Measurements from ENCODE around the gene GLB1L2.
"Not testable (repeated sequence)": the region's sequence is repeated elsewhere in the genome, so short reads cannot be mapped to it uniquely, and the experiment has no call there.

Gene GLB1L2

DNA sequence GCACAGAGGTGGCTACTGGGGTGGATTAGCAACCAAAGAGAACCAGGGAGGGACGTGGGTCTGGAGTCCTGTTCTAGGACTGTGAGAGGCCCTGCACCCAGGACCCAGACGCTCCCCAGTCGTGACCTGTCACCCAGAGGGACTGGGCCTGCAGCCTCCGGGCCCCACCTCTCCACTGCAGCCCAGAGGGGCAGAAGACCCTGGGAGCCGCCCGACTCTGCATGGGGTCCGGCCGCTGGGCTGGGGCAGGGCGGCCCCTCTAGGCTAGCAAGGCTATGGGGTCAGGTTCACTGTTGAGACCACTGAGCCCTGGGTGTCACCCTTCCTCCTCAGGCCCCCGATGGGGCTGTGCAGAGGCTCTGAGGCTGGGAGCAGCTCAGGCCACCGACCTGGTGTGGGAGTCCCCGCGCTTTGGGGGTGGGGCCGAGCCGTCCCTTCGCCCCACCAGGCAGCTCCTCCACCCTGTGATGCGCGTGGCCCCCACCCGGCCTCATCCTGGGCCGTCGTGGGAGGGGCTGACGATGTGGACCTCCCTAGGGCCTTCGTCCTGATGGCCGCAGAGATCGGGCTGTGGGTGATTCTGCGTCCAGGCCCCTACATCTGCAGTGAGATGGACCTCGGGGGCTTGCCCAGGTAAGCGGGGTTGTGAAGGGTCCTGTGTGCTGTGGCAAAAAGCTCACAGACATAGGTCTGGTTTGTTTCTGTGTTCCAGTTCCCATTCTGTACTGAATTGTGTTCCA is 12.9 kb downstream of the GLB1L2 start:
- H3K36me3 ChIP-seq (ENCODE audit: insufficient read depth, low read length); H3K27me3 ChIP-seq (ENCODE audit: insufficient read depth, low read length); H3K4me3 ChIP-seq (ENCODE audit: low read length); H3K4me1 ChIP-seq (ENCODE audit: insufficient read depth, low read length); H2AFZ ChIP-seq (ENCODE audit: low read depth, low read length); H3K9me3 ChIP-seq (ENCODE audit: low read length): not testable (repeated sequence)

DNA sequence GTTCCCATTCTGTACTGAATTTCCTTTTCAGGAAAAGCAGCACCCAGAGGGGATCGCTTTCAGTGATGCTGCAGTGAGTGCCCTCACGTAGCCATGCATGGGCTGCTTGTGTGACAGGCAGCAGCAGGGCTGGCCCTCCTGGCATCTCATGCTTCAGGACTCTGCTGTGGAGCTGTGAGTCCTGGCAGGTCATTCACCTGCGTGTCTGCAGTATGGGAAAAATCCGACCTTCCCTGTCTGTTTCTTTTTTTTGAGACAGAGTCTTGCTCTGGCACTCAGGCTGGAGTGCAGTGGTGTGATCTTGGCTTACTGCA is 13.4 kb downstream of the GLB1L2 start:
- Histone ChIP-seq H3K4me3 (ENCODE audit: low read length) (no peak overlapping the region), H3K27me3 (ENCODE audit: insufficient read depth, low read length) (no peaks in the 10 kb centered on the region), H3K36me3 (ENCODE audit: insufficient read depth, low read length) (no peaks in the 10 kb centered on the region), H3K4me1 (ENCODE audit: insufficient read depth, low read length) (no peaks in the 10 kb centered on the region), H2AFZ (ENCODE audit: low read depth, low read length) (no peak overlapping the region), H3K9me3 (ENCODE audit: low read length) (no peaks in the 10 kb centered on the region)

DNA sequence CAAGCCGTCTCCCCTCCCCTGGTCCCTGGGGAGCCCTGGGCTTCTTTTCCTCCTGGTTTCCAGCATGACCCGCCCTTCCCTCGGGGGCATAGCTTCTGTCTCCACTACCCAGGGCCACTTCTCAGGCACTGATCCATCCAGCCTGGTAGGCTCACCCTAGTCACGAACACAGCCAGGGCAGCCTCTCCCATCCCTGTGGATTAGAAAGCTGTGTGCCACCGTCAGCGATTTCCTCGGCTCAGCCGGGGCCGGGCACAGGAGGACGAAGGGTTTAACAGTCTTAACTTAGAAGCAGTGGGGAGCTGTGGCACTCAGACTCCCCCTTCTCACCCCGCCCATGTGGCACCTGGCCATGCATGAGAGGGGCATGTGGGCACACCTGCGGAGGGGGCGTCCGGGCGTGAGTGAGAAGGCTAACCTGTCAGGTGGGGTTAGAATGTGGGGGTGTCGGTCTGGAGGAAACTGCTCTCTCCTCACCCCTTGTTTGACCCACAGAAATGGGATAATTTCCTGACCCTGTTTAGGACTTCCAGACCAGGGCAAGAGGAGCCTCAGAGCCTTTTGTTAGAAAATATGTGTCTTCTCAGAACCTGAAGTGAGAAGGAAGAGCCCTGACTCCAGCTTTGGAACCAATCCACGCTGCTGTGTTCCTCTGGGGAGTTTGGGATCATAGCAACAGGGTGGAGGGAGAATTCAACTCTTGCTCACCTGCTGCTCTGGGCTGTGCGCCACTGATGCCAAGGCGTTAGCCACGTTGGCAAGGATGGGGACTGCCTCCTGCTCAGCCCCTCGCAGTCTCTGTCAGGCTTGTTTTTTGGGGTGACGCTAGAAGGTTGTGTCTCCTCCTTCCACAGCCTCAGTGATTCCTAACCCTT is 14.6 kb downstream of the GLB1L2 start:
- Histone ChIP-seq H3K4me3 (ENCODE audit: low read length) (no peak overlapping the region), H3K9me3 (ENCODE audit: low read length) (no peaks in the 10 kb centered on the region), H3K36me3 (ENCODE audit: insufficient read depth, low read length) (no peaks in the 10 kb centered on the region), H3K4me1 (ENCODE audit: insufficient read depth, low read length) (no peaks in the 10 kb centered on the region), H2AFZ (ENCODE audit: low read depth, low read length) (no peak overlapping the region), H3K27me3 (ENCODE audit: insufficient read depth, low read length) (no peaks in the 10 kb centered on the region)

DNA sequence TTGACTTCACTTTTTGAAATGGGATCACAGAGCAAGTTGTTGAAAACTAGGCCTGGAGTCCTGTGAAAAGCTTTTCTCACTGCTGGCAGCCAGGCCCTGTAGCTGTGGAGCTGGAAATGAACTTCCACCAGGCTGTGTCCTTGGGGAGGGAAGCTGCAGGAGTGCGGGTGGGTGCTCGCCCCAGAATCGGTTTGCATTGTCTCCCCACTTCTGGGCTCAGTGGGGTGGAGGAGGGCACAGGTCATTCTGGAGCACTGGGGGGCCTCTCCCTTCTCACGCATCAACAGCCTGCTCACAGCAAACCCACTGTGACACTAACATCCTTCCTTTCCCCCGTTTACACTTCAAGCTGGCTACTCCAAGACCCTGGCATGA is 15.2 kb downstream of the GLB1L2 start:
- Histone ChIP-seq H2AFZ (ENCODE audit: low read depth, low read length) (no peak overlapping the region), H3K9me3 (ENCODE audit: low read length) (no peaks in the 10 kb centered on the region), H3K27me3 (ENCODE audit: insufficient read depth, low read length) (no peaks in the 10 kb centered on the region), H3K4me3 (ENCODE audit: low read length) (no peak overlapping the region), H3K4me1 (ENCODE audit: insufficient read depth, low read length) (no peaks in the 10 kb centered on the region), H3K36me3 (ENCODE audit: insufficient read depth, low read length) (no peaks in the 10 kb centered on the region)

DNA sequence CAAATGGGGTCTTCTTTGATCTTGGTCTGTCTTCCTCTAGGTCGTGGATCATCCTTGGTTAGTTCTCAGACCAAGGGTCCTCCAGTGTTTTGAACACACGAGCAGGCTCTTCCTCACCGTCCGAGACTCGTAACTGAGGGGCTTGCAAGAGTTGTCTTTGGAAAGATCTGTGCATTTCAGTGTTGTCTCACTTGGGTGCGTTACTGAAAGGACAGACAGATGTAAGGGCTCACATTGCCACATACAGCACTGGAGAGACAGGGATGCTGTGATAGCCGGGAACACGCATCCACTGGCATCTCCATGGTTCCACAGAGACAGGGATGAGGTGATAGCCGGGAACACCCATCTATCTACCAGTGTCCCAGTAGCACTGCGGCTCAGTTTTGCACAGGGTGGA is 15.7 kb downstream of the GLB1L2 start:
- H3K4me3 ChIP-seq (ENCODE audit: low read length), result no peak overlapping the region
- no peaks in the 10 kb centered on the region for H3K9me3 ChIP-seq (ENCODE audit: low read length)
- H3K27me3 ChIP-seq (ENCODE audit: insufficient read depth, low read length), result no peaks in the 10 kb centered on the region

DNA sequence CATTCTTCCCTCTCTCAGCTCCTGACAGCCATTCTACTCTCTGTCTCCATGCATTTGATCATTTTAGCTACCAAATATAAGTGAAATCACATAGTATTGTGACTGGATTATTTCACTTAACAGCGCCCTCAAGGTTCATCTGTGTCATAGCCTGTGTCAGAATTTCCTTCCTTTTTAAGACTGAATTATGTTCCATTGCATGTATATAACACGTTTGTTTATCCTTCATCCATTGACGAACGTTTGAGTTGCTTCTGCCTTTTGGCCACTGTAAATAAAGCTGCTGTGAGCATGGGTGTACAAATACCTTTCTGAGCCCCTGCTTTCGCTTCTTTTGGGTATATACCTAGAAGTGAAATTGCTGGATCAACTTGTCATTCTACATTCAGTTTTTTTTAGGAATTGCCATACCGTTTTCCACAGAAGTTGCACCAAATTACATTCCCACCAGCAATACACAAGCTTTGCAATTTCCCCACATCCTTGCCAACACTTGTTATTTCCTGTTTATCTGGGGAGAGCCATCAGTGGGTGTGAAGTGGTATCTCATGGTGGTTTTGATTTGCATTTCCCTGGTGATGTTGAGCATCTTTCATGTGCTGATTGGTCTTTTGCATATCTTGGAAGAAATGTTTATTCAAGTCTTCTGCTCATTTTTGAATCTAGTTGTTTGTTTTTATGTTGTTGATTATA is 17.5 kb downstream of the GLB1L2 start:
- Histone ChIP-seq H3K9me3 (ENCODE audit: low read length) (no peaks in the 10 kb centered on the region), H2AFZ (ENCODE audit: low read depth, low read length) (no peak overlapping the region), H3K4me1 (ENCODE audit: insufficient read depth, low read length) (no peaks in the 10 kb centered on the region), H3K4me3 (ENCODE audit: low read length) (no peak overlapping the region), H3K36me3 (ENCODE audit: insufficient read depth, low read length) (no peaks in the 10 kb centered on the region), H3K27me3 (ENCODE audit: insufficient read depth, low read length) (no peaks in the 10 kb centered on the region)

More for the DNA sequence above, 15.7 kb downstream of the GLB1L2 start:
- Histone ChIP-seq H3K36me3 (ENCODE audit: insufficient read depth, low read length) (no peaks in the 10 kb centered on the region), H2AFZ (ENCODE audit: low read depth, low read length) (no peak overlapping the region), H3K4me1 (ENCODE audit: insufficient read depth, low read length) (no peaks in the 10 kb centered on the region)

DNA sequence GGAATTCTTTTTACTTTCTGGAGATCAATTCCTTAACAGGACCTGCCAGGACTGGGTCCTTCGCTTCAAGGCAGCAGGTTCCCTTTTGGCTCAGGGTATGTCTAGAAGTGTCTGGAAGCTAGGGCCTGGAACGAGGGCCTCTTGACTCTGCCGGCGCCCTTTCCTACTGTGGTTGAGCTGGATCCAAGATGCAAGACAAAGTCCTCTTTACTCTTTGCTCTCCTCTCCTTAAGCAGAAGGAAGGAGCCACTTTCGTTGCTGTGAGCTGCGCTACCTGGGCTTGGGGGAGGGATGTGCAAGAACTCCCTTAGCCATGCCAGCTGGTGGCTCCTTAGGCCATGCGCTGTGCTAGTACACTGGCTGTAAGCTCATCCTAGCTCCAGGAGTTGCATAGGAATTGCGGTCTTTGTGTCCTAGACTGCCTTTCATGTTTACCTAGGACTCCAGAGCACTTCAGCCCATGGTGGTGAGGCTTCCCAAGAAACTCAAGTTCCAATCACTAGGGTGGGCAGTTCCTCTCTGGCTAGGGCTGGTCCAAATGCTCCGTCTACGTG is 18.1 kb downstream of the GLB1L2 start:
- H3K4me3 ChIP-seq (ENCODE audit: low read length), result no peak overlapping the region
- H3K27me3 ChIP-seq (ENCODE audit: insufficient read depth, low read length), result no peaks in the 10 kb centered on the region
- no peaks in the 10 kb centered on the region for H3K9me3 ChIP-seq (ENCODE audit: low read length)
- H3K36me3 ChIP-seq (ENCODE audit: insufficient read depth, low read length), result no peaks in the 10 kb centered on the region
- no peaks in the 10 kb centered on the region for H3K4me1 ChIP-seq (ENCODE audit: insufficient read depth, low read length)
- no peak overlapping the region for H2AFZ ChIP-seq (ENCODE audit: low read depth, low read length)

DNA sequence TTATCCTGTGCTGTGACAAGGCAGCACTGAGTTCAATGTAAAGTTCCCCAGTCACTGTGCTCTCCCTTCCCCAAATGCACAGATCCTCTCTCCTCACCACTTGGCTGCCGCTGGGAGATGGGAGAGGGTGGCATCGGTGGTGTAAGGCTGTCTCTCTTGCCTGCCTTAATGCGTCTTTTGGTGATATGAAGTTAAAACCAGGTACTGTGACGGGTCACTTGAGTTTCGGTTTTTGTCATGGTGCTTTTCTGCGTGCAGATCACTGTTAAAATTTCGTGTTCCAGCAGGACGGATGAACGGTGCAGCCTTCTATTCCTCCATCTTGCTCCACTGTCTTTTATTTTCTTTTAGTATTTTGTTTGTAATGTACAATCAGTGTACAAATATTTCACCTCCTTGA is 18.6 kb downstream of the GLB1L2 start:
- no peak overlapping the region for H2AFZ ChIP-seq (ENCODE audit: low read depth, low read length)
- H3K4me3 ChIP-seq (ENCODE audit: low read length), result no peak overlapping the region
- no peaks in the 10 kb centered on the region for H3K27me3 ChIP-seq (ENCODE audit: insufficient read depth, low read length)
- H3K4me1 ChIP-seq (ENCODE audit: insufficient read depth, low read length), result no peaks in the 10 kb centered on the region
- H3K36me3 ChIP-seq (ENCODE audit: insufficient read depth, low read length), result no peaks in the 10 kb centered on the region
- H3K9me3 ChIP-seq (ENCODE audit: low read length), result no peaks in the 10 kb centered on the region

DNA sequence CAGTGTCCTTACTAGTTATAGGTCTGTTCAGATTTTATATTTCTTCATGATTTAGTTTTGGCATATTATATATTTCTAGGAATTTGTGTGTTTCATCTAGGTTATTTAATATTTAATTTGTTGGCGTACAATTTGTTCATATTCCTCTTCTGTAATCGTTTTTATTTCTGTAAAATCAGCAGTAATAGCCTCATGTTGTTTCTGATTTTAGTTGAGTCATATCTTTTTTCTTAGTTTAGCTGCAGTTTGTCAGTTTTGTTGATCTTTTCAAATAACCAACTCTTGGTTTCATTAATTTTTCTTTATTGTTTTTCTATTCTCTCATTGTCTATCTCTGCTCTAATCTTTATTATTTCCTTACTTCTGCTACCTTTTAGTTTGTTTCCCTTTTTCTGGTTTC is 20.3 kb downstream of the GLB1L2 start:
- Histone ChIP-seq H2AFZ (ENCODE audit: low read depth, low read length) (no peak overlapping the region), H3K9me3 (ENCODE audit: low read length) (no peaks in the 10 kb centered on the region), H3K36me3 (ENCODE audit: insufficient read depth, low read length) (no peaks in the 10 kb centered on the region), H3K4me3 (ENCODE audit: low read length) (no peak overlapping the region), H3K4me1 (ENCODE audit: insufficient read depth, low read length) (no peaks in the 10 kb centered on the region), H3K27me3 (ENCODE audit: insufficient read depth, low read length) (no peaks in the 10 kb centered on the region)

DNA sequence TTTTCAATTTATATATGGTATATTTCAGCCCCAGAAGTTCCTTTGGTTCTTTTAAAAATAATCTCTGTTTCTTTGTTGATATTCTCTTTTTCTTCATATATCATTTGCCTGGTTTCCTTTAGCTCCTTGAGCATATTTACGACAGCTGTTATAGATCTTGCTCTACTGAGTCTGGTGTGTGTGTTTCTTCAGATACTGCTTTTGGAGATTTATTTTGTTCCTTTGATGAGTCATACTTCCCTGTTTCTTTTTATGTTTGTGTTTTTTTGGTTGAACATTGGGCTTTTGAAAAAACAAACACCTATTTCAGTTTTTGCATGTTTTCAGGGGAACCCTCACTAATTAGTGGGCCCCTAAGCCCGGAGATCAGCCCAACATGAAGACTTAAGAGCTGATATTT is 23.3 kb downstream of the GLB1L2 start:
- no peak overlapping the region for H2AFZ ChIP-seq (ENCODE audit: low read depth, low read length)
- no peaks in the 10 kb centered on the region for H3K9me3 ChIP-seq (ENCODE audit: low read length)
- no peak overlapping the region for H3K4me3 ChIP-seq (ENCODE audit: low read length)
- no peaks in the 10 kb centered on the region for H3K36me3 ChIP-seq (ENCODE audit: insufficient read depth, low read length)
- H3K27me3 ChIP-seq (ENCODE audit: insufficient read depth, low read length), result no peaks in the 10 kb centered on the region
- H3K4me1 ChIP-seq (ENCODE audit: insufficient read depth, low read length), result no peaks in the 10 kb centered on the region

DNA sequence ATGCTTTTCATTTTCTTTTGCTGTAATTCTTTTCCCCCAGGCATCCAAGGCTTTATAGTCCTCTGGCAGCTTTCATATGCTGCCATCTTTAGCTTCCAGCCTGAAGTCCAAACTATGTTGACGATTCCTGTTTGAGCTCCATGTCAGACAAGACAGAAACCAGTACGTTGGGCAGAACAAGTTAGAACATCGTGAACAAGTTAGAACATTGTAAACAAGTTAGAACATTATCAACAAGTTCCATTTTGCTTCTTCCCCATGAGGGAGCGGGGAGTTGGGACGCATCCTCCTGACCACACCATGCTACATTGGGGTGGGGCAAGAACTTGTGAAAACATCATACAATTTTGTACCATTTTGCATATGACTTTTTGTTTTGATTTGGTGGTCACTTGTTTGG is 23.9 kb downstream of the GLB1L2 start:
- Histone ChIP-seq H3K4me3 (ENCODE audit: low read length) (no peak overlapping the region), H2AFZ (ENCODE audit: low read depth, low read length) (no peak overlapping the region), H3K36me3 (ENCODE audit: insufficient read depth, low read length) (no peaks in the 10 kb centered on the region), H3K27me3 (ENCODE audit: insufficient read depth, low read length) (no peaks in the 10 kb centered on the region), H3K4me1 (ENCODE audit: insufficient read depth, low read length) (no peaks in the 10 kb centered on the region), H3K9me3 (ENCODE audit: low read length) (no peaks in the 10 kb centered on the region)

DNA sequence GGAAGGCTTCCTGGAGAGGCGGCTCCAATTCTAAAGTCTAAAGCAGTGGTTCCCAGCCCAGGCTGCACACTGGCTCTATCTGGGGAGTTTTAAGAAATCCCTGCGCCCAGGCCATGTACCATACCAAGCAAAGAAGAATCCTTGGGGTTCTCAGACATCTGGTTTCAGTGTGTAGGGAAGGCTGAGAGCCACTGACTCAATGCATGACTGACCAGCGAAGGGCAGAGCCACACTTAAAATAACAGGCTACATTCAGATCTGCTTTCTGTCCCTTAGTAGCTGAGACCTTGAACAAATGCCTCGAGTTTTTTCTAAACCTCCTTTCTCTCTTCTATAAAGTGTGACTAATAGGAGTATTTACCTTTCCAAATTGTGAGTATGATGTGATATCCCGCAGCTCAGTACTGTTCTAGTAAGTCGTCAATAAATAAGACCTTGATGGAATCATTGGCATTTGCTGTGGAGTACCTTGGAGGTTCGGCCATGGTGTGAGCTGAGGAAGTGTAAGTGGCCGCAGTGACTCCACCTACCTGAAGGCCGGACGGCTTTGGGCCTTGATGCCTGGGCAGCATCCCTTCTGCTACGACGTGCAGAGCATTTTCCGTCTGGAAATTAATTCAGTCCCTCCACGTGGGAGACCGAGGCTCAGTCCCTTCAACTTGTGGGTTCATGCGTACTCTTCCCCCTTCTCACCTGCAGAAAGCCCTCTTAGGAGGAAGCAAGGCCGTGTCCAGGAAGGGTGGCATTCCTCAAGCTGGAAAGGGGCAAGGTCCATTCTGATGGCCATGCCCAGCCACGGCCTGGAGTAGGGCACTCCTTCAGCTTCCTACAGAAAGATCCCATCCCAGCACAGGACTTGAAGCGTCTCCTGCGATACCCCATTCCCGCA is 25.1 kb downstream of the GLB1L2 start:
- no peaks in the 10 kb centered on the region for H3K36me3 ChIP-seq (ENCODE audit: insufficient read depth, low read length)
- H2AFZ ChIP-seq (ENCODE audit: low read depth, low read length), result no peak overlapping the region
- H3K9me3 ChIP-seq (ENCODE audit: low read length), result no peaks in the 10 kb centered on the region
- H3K4me1 ChIP-seq (ENCODE audit: insufficient read depth, low read length), result no peaks in the 10 kb centered on the region
- no peak overlapping the region for H3K4me3 ChIP-seq (ENCODE audit: low read length)
- no peaks in the 10 kb centered on the region for H3K27me3 ChIP-seq (ENCODE audit: insufficient read depth, low read length)

Data from neuron (in vitro differentiated cells).